ENCODE data around the gene SNN.

- TF ChIP-seq CBX8 (IDR thresholded peaks at IDR 0.05) (no peak), CTCF (IDR thresholded peaks at IDR 0.05) (no peak), MAX (IDR thresholded peaks at IDR 0.05) (no peak), FOSB (CRISPR knock-in tag; IDR thresholded peaks at IDR 0.05) (no peak), ATOH8 (CRISPR knock-in tag; IDR thresholded peaks at IDR 0.05; ENCODE audit: low read depth) (no peak), POLR2A (IDR thresholded peaks at IDR 0.05; ENCODE audit: low read length) (no peak), NFE2L2 (conservative IDR thresholded peaks at IDR 0.05; ENCODE audit: low read length) (no peak), REST (IDR thresholded peaks at IDR 0.05) (no peak), HDAC2 (IDR thresholded peaks at IDR 0.05) (no peak)
Observed at GRCh38 chr16:11685844-11686618, 17.8 kb downstream of the SNN start.

Measured in A549 (cell line).